ENCODE measurements around the gene SHF.

SHF gene

GRCh38 chr15:45180201-45180600, 7.6 kb downstream of the SHF start:
- H3K4me3 ChIP-seq (replicated peaks in 1 of 2; ENCODE audit: low read depth in 2 of 2, low read length in 2 of 2), result no peak overlapping the region
- no peak for TF ChIP-seq CTCF (IDR thresholded peaks at IDR 0.05; ENCODE audit: low read depth, low read length)
- no peak for DNase-seq (ENCODE audit: low read depth in 2 of 2)

DNA sequence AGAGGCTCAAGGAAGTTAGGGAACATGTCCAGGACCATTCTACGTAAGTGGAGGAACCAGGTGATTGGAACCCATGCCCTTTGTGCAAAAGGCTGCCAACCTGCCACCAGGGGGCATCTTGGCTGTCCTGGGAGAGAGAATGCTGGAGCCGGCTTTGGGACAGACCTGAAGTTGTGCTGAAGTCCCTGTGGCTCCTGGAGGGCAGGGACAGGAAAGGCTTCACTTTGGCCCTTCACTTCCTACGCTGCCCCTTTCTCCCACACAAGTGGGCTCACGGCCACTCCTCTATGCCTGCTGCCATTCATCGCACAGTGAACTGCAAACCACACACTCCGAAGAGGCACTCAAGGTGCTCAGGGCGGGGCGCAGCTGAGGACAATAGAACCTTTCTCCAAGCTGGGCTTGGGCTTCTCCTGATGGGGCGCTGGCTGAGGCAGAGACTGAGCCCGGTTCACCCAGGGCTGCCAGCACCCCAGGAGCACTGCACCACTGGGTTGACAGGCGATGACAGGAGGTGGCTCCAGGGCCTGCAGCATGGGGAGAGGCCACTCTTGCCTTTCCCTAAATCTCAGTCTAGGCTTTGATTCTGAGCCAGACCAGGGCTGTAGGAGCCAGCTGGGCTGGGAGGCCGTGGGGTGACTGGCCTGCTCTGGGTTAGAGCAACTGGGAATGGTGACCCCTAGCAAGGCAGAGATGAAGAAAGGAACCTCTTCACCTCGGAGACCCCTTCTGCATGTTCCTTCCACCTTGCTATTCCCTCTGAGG, 8.4 kb downstream of the SHF start:
- peak; percentile 50 for TF ChIP-seq CTCF (IDR thresholded peaks at IDR 0.05; ENCODE audit: low read depth, low read length)
- no peak overlapping the region for H3K4me3 ChIP-seq (replicated peaks in 1 of 2; ENCODE audit: low read depth in 2 of 2, low read length in 2 of 2)
- peak in 1 of 2 donors; percentile 34 for DNase-seq (ENCODE audit: low read depth in 2 of 2)

DNA sequence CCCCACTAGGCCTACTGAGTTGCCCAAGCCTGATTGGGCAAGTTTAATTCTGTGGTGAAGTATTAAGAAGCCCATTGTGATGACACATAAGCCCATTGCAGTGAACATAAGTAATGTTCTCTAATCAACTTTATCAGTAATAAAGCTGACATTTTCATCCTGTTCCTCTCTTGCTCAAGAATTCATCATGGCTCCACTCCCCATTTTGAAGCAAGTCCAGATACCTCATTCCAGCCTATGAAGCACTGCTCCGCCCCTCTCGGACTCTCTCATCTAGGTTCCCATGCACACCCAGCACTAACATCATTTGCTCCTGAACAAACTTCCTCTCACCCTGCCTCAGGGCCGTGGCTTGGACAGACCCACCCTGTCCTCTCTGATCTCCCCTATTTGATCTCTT, 10.5 kb downstream of the SHF start:
- peak; percentile 7 to 28 for DNase-seq (ENCODE audit: low read depth in 2 of 2)
- no peak for TF ChIP-seq CTCF (IDR thresholded peaks at IDR 0.05; ENCODE audit: low read depth, low read length)
- no peak overlapping the region for H3K4me3 ChIP-seq (replicated peaks in 1 of 2; ENCODE audit: low read depth in 2 of 2, low read length in 2 of 2)

DNA sequence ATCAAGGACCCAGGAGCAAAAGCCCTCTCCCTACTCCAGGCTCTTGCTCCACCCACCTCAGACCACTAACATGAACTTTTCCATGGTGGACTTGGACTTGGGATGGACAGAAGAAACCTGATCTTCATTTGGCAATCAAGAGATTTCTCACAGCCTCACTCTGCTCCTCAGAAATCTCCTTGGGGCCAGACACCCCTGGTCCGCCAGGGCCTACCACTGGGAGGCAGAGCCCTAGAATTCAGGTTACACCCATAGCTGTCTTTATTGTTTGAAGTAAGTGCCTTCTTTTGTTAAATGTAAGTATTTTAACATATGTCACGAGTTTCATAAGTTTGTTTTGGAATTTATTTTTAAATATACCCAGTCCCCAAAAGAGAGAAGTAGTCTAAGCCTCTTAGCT, 13.2 kb downstream of the SHF start:
- no peak for TF ChIP-seq CTCF (IDR thresholded peaks at IDR 0.05; ENCODE audit: low read depth, low read length)
- no peak overlapping the region for H3K4me3 ChIP-seq (replicated peaks in 1 of 2; ENCODE audit: low read depth in 2 of 2, low read length in 2 of 2)

DNA sequence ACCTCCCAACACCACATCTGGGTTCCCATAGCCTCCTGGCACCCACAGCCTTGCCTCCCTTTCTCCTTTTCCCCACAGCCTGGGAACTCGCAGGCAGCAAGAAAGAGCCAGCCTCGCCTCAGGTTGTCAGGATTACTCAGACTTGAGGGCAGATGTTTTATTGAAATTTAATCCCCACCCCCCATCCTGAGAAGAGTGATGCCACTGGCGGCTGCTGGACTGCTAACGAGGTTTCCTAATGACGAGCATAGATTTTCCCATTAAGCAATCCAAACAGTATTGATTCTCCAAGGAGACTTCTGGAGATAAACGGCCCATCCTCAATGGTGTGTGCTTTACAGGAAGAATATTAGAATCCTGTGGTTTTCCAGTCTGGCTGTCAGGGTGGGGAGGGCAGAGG, 13.7 kb downstream of the SHF start:
- no peak for DNase-seq (ENCODE audit: low read depth in 2 of 2)
- TF ChIP-seq CTCF (IDR thresholded peaks at IDR 0.05; ENCODE audit: low read depth, low read length), result no peak
- no peak overlapping the region for H3K4me3 ChIP-seq (replicated peaks in 1 of 2; ENCODE audit: low read depth in 2 of 2, low read length in 2 of 2)

More for the DNA sequence above, 13.2 kb downstream of the SHF start:
- DNase-seq (ENCODE audit: low read depth in 2 of 2), result no peak

- TF ChIP-seq CTCF (IDR thresholded peaks at IDR 0.05; ENCODE audit: low read depth, low read length), result no peak
- no peak for DNase-seq (ENCODE audit: low read depth in 2 of 2)
- H3K4me3 ChIP-seq (replicated peaks in 1 of 2; ENCODE audit: low read depth in 2 of 2, low read length in 2 of 2), result no peak overlapping the region
These were observed 15.9 kb downstream of the SHF start for GRCh38 chr15:45171912-45172311.

All from cardiac fibroblast (primary cell).